ENCODE results near the gene CELA2A. TPM values are rescaled to one million over a fixed set of nuclear protein-coding genes. Genes with fewer than 3 reads are reported as not detected.
"Not testable (repeated sequence)": the region's sequence is repeated elsewhere in the genome, so short reads cannot be mapped to it uniquely, and the experiment has no call there.

CELA2A gene
- total RNA-seq, 2 donors from 2014 or later = not detected

DNA sequence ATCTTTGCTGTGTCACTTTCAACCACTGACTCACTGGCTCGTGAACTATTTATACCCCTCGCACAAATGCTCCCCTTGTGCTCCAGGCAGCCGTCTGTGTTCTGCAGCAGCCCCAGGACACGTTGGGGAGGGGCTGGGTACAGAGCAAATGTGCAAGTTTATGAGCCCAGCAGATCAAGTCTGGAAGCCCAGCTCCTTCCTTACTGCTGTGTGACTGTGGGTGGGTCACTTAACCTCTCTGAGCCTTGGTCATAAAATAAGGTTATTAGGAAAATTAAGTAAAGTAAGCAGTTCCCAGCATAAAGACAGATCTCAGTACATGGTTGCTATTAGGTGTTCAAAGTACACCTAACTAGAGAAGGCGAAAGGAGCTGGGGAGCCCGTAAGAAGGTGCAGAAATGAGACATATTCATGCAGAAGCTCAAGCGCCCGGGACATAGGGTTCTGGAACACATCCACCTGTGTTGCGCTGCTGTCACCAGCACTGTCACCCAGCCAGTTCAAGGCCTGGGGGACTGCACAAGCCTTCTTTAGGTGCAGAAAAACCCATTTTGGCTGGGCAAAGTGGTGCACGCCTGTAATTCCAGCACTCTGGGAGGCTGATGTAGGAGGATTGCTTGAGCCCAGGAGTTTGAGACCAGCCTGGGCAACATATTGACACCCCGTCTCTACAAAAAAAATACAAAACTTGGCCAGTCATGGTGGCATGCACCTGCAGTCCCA is 33.0 kb upstream of the CELA2A start:
- intact Hi-C loops (cut with DNase I) = no loop called here
- ATAC-seq = no peak
- DNase-seq = no peak

DNA sequence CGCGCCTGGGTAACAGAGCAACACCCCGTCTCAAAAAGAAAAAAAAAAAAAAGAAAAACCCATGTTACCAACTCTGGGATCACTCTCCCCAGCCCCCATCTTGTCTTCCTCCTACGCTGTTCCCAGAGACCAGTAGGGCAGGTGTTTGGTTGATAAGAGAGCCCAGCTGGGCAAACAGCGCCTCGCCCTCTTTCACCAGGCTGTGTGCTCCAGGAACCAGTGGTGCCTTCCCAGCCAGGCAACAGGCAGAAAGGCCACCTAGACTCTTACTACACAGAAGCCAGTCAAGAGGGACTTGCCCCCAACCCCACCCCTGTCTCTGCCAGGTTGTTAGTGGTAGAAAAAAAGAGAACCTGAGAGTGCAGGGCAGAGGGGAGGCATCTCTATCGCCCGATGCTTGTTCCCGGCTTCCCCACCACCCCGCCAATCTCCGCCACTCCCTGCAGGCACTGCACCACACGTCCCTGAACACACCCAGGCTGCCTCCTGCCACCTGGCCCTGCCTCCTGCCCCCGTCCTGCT is 32.3 kb upstream of the CELA2A start:
- DNase-seq = no peak
- no peak for ATAC-seq
- intact Hi-C loops (cut with DNase I) = no loop called here

DNA sequence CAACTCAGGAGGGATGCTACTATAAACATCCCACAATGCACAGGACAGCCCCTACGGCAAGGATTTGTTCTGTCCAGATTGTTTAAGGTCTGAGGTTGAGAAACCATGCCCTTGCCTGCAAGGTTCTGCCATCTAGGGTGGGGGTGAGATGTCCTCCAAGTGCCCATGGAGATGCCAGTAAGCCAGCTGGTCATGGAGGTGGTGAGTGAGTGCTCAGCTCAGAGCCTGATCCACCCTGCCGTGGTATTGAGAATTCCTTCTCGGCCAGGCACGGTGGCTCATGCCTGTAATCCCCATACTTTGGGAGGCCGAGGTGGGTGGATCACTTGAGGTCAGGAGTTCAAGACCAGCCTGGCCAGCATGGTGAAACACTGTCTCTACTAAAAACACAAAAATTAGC is 31.6 kb upstream of the CELA2A start:
- DNase-seq (no peak), ATAC-seq (no peak)
- intact Hi-C loops (cut with DNase I) = no loop called here

DNA sequence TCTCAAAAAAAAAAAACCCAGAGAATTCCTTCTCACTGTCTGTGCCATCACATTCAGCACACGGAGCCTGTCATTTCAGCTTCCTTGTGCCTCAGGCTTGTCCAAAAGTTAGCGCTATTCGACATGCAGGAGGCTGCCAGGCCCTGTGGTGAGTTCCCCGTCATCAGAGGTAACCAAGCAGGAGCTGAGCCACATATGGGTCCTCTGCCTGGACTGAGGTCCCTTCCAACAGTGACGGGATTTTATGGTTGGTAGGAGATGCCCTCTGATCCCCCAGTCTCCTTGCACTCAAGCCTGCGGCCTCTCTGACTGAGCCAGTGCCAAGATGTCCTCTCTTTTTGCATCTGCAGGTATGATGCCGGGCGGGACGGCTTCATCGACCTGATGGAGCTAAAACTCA is 31.0 kb upstream of the CELA2A start:
- intact Hi-C loops (cut with DNase I) = no loop called here
- no peak for ATAC-seq
- DNase-seq = no peak

DNA sequence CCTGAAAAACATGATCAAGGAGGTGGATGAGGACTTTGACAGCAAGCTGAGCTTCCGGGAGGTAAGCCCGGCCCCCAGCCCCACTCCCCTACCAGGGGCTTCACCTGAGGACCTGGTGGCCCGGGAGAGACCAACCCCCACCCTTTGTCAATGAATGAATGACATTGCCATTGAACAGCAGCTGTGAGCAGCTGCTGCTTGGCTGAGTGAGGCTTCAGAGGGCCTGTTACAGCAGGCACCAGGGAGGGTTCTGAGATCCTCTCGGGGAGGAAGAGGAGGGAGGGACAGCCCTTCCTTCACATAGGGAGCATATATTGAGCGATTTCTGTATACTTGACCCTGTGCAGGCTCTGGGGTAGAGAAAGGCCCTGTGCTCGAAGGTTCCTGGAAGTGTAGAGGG is 30.6 kb upstream of the CELA2A start:
- intact Hi-C loops (cut with DNase I) = no loop called here
- no peak for ATAC-seq
- no peak for DNase-seq

DNA sequence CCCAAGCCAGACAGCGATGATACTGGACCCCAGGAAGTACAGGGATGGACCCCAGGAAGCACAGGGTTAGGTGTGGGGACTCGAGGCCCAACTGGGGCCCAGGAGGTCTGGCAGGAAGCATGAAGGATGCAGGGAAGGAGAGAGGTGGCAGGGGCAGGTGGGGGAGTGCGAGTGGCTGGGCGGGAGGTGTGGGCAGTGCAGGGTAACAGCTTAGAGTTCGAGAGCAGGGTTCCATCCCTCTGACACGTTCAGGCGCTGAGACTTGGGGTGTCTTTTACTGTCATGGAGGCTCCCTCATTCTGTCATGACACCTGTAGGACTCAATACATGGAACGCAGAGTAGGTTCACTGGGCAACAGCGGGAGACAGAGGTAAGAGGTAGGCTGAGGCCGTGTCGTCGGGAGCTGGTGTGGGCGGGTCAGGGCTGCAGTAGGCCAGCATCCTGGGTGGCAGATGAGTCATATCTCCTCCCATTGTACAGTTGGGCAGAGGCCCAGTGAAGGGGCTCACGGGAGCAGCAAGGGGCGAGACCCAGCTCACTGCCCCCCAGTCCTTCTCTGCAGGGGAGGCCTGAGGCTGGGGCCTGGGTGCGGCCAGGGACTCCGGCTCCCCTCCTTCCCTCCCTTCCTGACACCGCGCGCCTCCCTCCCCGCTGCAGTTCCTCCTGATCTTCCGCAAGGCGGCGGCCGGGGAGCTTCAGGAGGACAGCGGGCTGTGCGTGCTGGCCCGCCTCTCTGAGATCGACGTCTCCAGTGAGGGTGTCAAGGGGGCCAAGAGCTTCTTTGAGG is 29.8 kb upstream of the CELA2A start:
- peak; percentile 54 to 78 for ATAC-seq
- no peak for DNase-seq
- intact Hi-C loops (cut with DNase I) = no loop called here

DNA sequence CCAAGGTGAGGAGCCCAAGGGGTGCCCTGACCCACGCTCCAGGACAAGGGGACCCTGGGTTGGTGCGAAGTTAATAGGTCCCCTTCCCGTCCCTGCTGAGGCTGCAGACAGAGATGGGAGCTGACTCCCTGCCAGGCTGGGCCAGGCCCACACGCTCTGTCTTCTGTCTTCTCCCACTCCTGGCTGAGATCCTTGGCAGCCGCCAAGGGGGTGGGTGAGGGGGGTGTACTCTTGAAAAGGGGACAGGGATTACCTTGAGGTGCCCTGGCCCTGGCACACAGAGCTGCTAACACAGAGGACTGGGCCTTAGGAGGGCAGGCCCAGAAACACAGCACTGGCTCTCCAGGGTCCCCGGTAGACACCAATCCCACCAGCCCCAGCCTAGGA is 29.3 kb upstream of the CELA2A start:
- intact Hi-C loops (cut with DNase I) = no loop called here
- ATAC-seq (peak; percentile 52 to 60), DNase-seq (no peak)

DNA sequence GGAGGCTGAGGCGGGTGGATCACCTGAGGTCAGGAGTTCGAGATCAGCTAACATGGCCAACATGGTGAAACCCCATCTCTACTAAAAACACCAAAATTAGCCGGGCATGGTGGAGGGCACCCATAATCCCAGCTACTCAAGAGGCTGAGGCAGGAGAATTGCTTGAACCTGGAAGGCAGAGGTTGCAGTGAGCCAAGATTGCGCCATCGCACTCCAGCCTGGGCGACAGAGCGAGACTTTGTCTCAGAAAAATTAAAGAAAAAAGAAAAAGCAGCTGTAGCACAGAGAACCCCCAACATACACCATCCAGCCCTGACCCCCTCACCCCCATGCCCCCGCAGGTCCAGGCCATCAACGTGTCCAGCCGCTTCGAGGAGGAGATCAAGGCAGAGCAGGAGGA is 28.3 kb upstream of the CELA2A start:
- ATAC-seq; intact Hi-C loops (cut with DNase I); DNase-seq: not testable (repeated sequence)

DNA sequence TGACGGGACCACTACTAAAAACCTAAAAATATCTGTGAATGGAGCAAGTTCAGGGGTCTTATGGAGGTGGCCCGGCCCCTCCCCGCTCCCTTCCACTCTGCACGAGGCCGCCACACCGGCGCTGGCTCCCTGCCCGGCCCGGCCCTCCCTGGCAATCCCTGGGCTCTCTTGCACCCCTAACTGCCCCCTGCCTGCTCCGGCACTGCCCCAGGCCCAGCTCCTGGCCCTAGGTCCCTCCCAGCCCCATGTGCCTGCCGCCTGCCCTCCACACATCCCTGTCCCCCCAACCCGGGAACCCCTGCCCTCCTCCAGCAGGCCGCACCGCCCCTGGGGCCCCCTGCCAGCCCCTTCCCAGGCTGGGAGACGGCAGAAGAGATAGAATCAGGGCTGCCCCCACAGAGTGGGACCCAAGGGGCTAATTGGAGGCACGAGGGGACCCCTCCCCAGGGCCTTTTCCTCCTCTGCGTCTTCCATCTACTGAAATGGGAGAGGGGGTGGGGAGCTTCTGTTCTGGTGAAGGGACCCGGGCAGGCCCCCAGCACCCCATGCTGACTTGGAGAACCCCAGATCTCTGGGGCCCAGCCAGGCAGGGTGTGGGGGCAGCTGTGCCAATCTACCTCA is 27.6 kb upstream of the CELA2A start:
- ATAC-seq (no peak), DNase-seq (no peak)
- intact Hi-C loops (cut with DNase I) = no loop called here

DNA sequence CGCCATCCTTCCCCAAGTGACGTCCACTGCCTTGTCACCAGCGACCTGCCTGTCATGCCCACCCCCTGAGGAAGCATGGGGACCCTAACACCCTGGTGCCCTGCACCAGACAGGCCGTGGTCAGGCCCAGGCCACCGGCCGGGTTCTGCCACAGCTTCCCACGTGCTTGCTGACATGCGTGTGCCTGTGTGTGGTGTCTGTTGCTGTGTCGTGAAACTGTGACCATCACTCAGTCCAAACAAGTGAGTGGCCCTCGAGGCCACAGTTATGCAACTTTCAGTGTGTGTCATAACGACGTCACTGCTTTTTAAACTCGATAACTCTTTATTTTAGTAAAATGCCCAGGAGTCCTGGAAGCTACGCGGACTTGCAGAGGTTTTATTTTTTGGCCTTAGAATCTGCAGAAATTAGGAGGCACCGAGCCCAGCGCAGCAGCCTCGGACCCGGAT is 26.8 kb upstream of the CELA2A start:
- no peak for ATAC-seq
- intact Hi-C loops (cut with DNase I) = loop anchor here in 1 of 2 donors (2.0 kb wide), 1 partner anchor 107 kb away; no protein-coding TSS in a partner anchor
- no peak for DNase-seq

DNA sequence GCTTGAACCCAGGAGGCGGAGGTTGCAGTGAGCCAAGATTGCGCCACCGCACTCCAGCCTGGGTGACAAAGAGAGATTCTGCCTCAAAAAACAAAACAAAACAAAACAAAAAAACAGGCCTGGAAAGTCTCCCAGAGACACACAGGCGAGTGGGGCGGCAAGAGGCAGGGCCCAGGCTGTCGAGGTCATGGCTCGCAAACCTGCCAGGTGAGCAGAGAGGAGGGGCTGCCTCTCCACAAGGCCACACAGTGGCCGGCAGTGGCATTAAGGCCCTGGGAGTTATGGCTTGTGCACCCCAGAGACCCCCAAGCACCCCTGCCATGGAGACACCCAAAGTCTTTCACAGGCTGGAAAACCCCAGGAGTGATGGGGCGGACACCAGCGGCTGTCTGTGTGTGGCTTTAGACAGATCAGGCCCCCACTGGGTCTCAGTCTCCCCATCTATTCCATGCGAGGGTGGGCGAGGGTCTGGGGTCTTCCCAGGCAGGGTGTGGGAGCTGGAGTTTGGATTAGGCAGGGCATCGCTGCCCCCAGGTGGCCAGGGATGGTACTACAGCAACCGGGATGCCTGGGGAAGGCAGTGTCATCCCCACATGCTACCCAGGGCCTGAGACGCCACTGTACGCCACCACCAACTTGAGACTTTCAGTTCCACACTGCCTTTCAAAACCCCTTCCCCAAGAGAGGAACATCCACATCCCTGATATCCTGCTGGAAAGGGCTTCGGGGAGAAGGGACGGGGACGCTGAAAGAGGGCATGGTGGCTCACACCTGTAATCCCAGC is 25.6 kb upstream of the CELA2A start:
- intact Hi-C loops (cut with DNase I) = loop anchor here (1.0 to 2.0 kb wide), 2 partner anchors 108 kb away; no protein-coding TSS in a partner anchor
- peak; percentile 50 to 54 for ATAC-seq
- peak; percentile 65 for DNase-seq

DNA sequence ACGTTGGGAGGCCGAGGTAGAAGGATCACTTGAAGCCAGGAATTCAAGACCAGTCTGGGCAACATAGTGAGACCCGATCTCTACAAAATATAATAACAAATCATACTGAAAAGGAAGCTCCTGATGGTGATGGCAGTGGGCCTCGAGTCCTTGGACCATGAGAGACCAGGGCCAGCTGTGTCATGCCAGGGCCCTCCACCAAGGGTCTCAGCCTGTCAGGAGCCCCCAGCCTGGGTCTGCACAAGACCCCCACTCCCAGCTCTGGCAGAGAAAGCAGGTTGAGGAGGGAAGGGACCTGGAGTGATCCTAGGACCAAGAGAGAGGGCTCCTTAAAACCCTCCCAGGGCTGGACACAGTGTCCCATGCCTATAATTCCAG is 25.0 kb upstream of the CELA2A start:
- intact Hi-C loops (cut with DNase I) = loop anchor here (1.0 to 2.0 kb wide), 2 partner anchors 108 to 109 kb away; no protein-coding TSS in a partner anchor
- no peak for DNase-seq
- no peak for ATAC-seq

DNA sequence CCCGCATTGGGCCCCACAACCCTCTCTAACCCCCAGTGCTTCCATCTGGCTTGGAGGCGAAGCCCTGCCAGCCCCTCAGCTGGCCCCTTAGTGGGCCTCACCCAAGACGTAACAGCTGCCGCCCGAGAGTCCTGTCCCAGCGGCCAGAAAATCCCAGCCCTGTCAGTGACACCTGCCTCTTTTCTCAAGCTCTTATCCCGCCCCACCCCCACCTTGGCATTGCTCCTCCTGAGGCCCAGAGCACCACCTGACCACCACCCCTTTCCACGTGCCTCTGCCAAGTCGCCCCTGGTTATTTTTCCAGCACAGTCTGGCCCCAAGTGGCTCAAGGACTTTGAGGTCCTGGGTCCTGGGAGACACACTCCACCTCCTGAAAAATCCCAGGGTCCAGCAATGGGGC is 24.2 kb upstream of the CELA2A start:
- ATAC-seq (no peak), DNase-seq (no peak)
- intact Hi-C loops (cut with DNase I) = no loop called here

DNA sequence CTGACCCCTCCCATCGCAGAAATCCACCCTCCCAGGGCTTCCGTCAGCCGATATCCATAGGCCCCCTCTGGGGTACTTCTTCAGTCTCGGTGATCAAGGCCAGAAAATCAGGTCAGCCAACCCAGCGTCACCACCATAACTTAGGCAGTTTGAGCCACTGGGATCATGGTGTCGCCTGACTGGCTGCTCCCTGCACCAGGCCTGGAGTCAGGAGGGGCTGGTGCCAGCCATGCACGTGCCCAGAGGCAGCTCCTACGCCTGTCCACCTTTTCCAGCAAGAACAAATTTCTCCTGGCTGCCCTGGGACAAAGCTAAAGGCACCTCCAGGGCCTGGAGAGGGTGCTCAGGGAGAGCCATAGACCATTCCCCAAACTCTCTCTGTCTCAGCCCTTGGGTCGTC is 23.1 kb upstream of the CELA2A start:
- intact Hi-C loops (cut with DNase I) = no loop called here
- DNase-seq (no peak), ATAC-seq (no peak)

DNA sequence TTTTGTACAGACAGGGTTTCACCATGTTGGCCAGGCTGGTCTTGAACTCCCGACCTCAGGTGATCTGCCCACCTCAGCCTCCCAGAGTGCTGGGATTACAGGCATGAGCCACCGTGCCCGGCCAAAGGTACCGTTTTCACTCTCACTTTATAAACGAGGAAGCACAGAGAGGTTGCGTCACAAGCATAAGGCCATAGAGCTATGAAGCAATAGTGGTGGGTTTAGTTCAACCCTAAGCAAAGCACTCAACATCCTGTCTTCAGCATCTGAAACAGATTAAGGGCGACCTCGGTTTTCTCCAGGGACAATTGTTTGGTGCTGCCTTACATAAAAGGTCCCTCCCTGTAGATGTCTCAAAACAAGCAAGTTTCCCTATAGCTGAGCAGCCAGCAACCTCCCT is 21.8 kb upstream of the CELA2A start:
- DNase-seq; ATAC-seq; intact Hi-C loops (cut with DNase I): not testable (repeated sequence)

DNA sequence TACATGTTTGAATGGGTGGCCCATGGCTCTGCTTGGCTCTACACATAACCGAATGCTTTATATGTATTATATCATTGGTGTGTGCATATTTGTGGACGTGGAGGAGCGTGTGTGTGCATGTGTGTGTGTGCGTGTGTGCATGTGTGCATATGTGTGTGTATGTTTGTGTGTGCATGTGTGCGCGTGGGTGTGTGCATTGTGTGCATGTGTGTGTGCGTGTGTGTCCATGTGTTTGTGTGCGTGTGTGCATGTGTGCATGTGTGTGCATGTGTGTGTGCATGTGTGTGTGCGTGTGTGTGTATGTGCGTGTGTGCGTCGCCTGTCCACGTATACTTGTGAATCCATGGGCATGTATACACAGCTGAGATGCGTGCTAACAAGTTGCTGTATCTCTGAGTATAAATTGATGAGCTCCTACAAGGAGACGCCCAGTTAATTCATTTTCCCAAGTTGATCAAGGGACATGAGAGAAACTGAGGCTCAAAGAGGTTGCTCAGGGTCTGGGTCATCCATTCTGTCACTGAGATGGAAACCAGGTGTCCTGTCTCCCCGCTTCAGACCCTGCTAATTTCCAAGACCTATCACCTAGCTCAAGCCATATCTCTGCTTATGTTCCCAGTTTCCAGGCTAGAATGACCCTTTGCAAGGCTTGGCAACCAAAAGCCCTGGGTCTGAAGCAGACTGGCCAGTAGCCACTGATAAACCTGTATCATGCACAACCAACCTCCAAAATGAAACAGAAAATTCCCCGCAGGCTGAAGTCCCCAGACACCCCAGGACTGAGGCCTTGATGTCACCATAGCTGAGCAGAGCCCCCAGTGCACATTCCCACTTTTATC is 21.1 kb upstream of the CELA2A start:
- no peak for DNase-seq
- intact Hi-C loops (cut with DNase I) = no loop called here
- ATAC-seq = no peak

DNA sequence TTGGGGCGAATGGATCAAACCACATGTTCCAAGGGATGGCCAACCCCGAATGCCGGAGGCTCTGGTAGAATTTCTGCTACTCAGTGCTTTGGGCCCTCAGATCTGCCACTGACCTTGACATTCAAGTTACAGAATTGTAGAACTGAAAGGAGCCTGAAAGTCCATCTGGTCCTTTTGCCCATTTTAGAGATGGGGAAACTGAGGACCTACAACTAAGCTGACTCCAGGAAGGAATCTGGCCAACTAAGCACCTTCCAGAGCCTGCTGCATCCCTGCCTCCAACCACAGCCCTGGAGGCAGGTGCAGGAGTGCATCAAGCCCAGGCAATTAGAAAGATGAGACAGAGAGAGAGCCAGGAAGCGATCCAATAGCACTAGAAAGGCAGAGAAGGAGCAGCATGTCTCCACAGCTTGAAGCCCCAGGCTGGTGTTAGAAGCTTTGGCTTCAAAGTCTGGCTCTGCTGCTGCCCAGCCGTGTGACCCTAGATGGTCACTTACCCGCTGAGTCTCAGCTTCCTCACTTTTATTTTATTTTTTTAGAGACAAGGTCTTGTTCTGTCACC is 19.6 kb upstream of the CELA2A start:
- intact Hi-C loops (cut with DNase I) = no loop called here

DNA sequence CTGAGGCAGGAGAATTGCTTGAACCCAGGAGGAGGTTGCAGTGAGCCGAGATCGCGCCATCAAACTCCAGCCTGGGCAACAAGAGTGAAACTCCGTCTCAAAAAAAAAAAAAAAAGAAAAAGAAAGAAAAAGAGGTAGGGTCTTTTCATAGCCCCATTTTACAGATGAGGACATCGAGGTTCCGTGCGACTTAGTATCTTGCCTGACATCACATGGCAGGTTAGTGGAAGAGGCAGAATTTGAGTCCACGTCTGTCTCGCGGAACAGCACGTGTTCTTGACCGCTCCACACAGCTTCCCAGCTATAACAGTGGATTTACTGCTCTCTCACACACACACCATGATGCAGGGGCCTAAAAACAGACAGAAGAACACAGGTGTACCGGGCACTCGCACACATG is 17.2 kb upstream of the CELA2A start:
- DNase-seq = no peak
- ATAC-seq = no peak
- intact Hi-C loops (cut with DNase I) = no loop called here

More for the DNA sequence above, 19.6 kb upstream of the CELA2A start:
- DNase-seq = no peak
- no peak for ATAC-seq
